ENCODE data around the gene IL2RG. TPM values are rescaled to one million over a fixed set of nuclear protein-coding genes. Genes with fewer than 3 reads are reported as not detected.

IL2RG gene
- total RNA-seq, 4 donors from 2014 or later: 4.6 to 12.2 (median 5.5) TPM

GRCh38 chrX:71143508-71143907 lies 32.1 kb upstream of the IL2RG start:
- no peaks in the 10 kb centered on the region for H3K9me3 ChIP-seq
- 3 to 50% methylated on average over 5 to 6 of the region's 6 CpGs for WGBS, 2 donors
- H3K4me1 ChIP-seq: peaks cover 0 to 25% (median 0%) of the 10 kb centered on the region in 4 donors
- TF ChIP-seq POLR2A (IDR thresholded peaks at IDR 0.05) (no peak), EP300 (IDR thresholded peaks at IDR 0.05) (no peak)
- TF ChIP-seq, protein P1, sequence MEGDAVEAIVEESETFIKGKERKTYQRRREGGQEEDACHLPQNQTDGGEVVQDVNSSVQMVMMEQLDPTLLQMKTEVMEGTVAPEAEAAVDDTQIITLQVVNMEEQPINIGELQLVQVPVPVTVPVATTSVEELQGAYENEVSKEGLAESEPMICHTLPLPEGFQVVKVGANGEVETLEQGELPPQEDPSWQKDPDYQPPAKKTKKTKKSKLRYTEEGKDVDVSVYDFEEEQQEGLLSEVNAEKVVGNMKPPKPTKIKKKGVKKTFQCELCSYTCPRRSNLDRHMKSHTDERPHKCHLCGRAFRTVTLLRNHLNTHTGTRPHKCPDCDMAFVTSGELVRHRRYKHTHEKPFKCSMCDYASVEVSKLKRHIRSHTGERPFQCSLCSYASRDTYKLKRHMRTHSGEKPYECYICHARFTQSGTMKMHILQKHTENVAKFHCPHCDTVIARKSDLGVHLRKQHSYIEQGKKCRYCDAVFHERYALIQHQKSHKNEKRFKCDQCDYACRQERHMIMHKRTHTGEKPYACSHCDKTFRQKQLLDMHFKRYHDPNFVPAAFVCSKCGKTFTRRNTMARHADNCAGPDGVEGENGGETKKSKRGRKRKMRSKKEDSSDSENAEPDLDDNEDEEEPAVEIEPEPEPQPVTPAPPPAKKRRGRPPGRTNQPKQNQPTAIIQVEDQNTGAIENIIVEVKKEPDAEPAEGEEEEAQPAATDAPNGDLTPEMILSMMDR (IDR thresholded peaks at IDR 0.05): no peak
- H3K4me3 ChIP-seq: no peak overlapping the region
- peaks cover 0 to 35% (median 0%) of the 10 kb centered on the region in 3 donors for H3K36me3 ChIP-seq
- H3K27me3 ChIP-seq: no peaks in the 10 kb centered on the region
- H3K27ac ChIP-seq: peak overlapping the region in 2 of 4 donors; percentile 54 to 82
- peak; percentile 38 to 73 for DNase-seq (ENCODE audit: low spot score in 2 of 2)

DNA sequence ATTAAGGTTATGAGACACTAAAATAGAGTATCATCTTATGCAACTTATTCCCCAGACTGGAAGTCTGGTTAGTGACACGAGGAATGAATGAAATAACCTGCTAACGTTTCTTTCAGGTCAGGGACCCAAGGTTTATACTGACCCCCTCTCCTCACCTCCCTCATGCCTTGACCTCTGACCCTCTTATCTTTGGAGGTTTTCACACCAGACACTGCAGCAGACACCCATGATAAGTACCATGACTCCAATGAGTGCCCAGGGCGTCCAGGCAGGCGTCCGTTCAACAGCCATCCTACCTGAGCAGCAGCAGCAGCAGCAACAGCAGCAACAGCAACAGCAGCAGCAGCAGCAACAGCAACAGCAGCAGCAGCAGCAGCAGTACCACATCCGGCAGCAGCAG lies 29.1 kb upstream of the IL2RG start:
- no peaks in the 10 kb centered on the region for H3K27me3 ChIP-seq
- DNase-seq (ENCODE audit: low spot score in 2 of 2): no peak
- WGBS, 2 donors: 52 to 73% methylated on average over 2 to 6 of the region's 6 CpGs
- H3K27ac ChIP-seq: no peak overlapping the region
- no peaks in the 10 kb centered on the region for H3K9me3 ChIP-seq
- peaks cover 0 to 65% (median 0%) of the 10 kb centered on the region in 3 donors for H3K36me3 ChIP-seq
- peaks cover 0 to 18% (median 0%) of the 10 kb centered on the region in 4 donors for H3K4me1 ChIP-seq
- TF ChIP-seq POLR2A (IDR thresholded peaks at IDR 0.05) (no peak), EP300 (IDR thresholded peaks at IDR 0.05) (no peak)
- TF ChIP-seq, protein P1 (IDR thresholded peaks at IDR 0.05): no peak
- H3K4me3 ChIP-seq: no peak overlapping the region

DNA sequence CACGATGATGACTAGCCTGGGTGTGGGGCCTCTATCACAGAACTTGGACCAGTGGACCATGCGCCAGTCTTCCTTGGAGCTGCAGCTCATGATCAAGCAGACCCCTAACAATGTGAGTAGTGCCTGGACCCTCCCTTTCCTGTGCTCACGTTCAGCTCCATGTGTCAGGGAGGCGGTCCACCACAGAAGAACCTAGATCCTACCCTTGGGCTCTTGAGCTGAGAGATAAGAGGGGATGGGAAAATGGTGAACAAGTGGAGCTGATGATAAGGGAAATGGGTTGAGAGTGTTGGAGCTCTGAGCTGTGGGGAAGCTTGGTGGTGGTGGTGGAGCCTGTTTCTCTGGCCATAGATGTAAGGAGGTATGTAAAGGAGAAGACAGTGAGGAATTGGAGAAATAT lies 20.1 kb upstream of the IL2RG start:
- TF ChIP-seq, protein P1 (IDR thresholded peaks at IDR 0.05): no peak
- TF ChIP-seq EP300 (IDR thresholded peaks at IDR 0.05) (no peak), POLR2A (IDR thresholded peaks at IDR 0.05) (no peak)
- 77 to 80% methylated on average over 1 to 4 of the region's 4 CpGs for WGBS, 2 donors
- Histone ChIP-seq H3K27me3 (no peaks in the 10 kb centered on the region), H3K27ac (no peak overlapping the region), H3K4me1 (peaks cover 0 to 10% (median 0%) of the 10 kb centered on the region in 4 donors), H3K36me3 (peaks cover 0 to 93% (median 0%) of the 10 kb centered on the region in 3 donors), H3K9me3 (no peaks in the 10 kb centered on the region), H3K4me3 (no peak overlapping the region)
- DNase-seq (ENCODE audit: low spot score in 2 of 2): no peak

DNA sequence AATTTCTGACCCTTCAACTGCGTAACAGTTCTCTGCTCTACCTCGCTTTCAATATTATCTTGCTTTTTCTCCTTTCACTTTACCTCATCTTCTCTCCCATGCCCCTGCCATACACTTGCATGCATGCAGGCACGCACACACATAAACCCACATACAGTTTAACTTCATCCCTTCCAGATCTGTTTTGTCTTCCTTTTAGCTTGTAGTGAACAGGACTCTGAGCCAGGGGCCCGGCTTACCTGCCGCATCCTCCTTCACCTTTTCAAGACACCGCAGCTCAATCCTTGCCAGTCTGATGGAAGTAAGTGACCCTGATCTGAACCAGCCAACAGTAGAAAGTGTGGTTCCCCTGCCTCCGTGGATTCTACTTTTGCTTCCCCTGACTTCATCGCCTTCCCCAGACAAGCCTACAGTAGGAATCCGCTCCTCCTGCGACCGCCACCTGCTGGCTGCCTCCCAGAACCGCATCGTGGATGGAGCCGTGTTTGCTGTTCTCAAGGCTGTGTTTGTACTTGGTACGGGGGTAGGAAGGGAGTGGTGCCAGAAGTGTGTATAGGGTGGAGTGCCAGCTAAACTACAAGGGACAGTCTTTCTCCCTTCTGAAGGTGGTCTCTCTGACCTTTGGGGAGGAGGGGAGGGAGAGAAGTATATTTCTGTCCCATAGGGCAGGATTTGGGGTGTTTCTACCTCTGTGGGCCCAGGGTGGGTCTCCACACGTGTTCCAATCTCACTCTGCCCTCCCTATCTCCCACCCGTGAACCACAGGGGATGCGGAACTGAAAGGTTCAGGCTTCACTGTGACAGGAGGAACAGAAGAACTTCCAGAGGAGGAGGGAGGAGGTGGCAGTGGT lies 17.8 kb upstream of the IL2RG start:
- Histone ChIP-seq H3K9me3 (no peaks in the 10 kb centered on the region), H3K27me3 (no peaks in the 10 kb centered on the region), H3K36me3 (peaks cover 0 to 93% (median 0%) of the 10 kb centered on the region in 3 donors), H3K4me1 (peaks cover 0 to 10% (median 0%) of the 10 kb centered on the region in 4 donors), H3K4me3 (no peak overlapping the region), H3K27ac (peak overlapping the region in 1 of 4 donors; percentile 47)
- TF ChIP-seq EP300 (IDR thresholded peaks at IDR 0.05) (no peak), POLR2A (IDR thresholded peaks at IDR 0.05) (no peak)
- TF ChIP-seq, protein P1 (IDR thresholded peaks at IDR 0.05): peak; percentile 59 to 74 (median 69)
- DNase-seq (ENCODE audit: low spot score in 2 of 2): peak; percentile 38 to 68
- WGBS, 2 donors: 20 to 39% methylated on average over 16 to 18 of the region's 18 CpGs
